Astrocyte (in vitro differentiated cells and primary cell): ENCODE measurements around the gene CDT1.

Experiments
- CTCF ChIP-seq: IDR thresholded peaks from 2 replicates; pipeline ENCODE4 v1.5.1; 2011; ENCODE audit warnings: low read depth, mild to moderate bottlenecking, inconsistent platforms, low read length, moderate library complexity; ENCODE audit not compliant: insufficient read depth
- EZH2 ChIP-seq: IDR thresholded peaks from 2 replicates; pipeline ENCODE4 v1.6.1; 2012; ENCODE audit warnings: mild to moderate bottlenecking, low read length, inconsistent platforms; ENCODE audit not compliant: insufficient read depth

GRCh38 chr16:88855736-88856121, 52.1 kb downstream of the CDT1 start:
- TF ChIP-seq CTCF (no peak), EZH2 (no peak)
